Brain microvascular endothelial cell (primary cell): ENCODE data around the gene NOX5.

Source experiments
- DNase-seq: peaks from one replicate; pipeline ENCODE4 v3.0.0-alpha.2; 2020
- H3K27ac ChIP-seq: fragments of 250-450 bp; sonication (Bioruptor Pico); 2 replicates; pipeline ENCODE4 v1.5.1; 2020; ENCODE audit warnings: mild to moderate bottlenecking, moderate library complexity
- H3K27me3 ChIP-seq: fragments of 250-450 bp; sonication (Bioruptor Pico); replicated peaks from 2 replicates; pipeline ENCODE4 v1.5.1; 2020; ENCODE audit warnings: mild to moderate bottlenecking
- H3K36me3 ChIP-seq: fragments of 250-450 bp; sonication (Bioruptor Pico); replicated peaks from 2 replicates; pipeline ENCODE4 v1.5.1; 2020; ENCODE audit warnings: mild to moderate bottlenecking
- H3K4me3 ChIP-seq: 2 replicates; pipeline ENCODE4 v1.5.1; 2011; ENCODE audit warnings: low read depth, mild to moderate bottlenecking, control low read depth, low read length, moderate library complexity
- in situ Hi-C: cut with HindIII; loops from 2 replicates; pipeline ENCODE4 v1.10.0; 2017; ENCODE audit warnings: low sequenced_read_pairs, low pct_ligation_motif_present
- TF ChIP-seq, protein P1 (sequence below): IDR thresholded peaks from 2 replicates; pipeline ENCODE4 v1.5.1; 2011; ENCODE audit warnings: low read depth, mild to moderate bottlenecking, moderate library complexity, low read length, control low read depth, inconsistent platforms; ENCODE audit errors: missing control alignments

NOX5 gene

DNA sequence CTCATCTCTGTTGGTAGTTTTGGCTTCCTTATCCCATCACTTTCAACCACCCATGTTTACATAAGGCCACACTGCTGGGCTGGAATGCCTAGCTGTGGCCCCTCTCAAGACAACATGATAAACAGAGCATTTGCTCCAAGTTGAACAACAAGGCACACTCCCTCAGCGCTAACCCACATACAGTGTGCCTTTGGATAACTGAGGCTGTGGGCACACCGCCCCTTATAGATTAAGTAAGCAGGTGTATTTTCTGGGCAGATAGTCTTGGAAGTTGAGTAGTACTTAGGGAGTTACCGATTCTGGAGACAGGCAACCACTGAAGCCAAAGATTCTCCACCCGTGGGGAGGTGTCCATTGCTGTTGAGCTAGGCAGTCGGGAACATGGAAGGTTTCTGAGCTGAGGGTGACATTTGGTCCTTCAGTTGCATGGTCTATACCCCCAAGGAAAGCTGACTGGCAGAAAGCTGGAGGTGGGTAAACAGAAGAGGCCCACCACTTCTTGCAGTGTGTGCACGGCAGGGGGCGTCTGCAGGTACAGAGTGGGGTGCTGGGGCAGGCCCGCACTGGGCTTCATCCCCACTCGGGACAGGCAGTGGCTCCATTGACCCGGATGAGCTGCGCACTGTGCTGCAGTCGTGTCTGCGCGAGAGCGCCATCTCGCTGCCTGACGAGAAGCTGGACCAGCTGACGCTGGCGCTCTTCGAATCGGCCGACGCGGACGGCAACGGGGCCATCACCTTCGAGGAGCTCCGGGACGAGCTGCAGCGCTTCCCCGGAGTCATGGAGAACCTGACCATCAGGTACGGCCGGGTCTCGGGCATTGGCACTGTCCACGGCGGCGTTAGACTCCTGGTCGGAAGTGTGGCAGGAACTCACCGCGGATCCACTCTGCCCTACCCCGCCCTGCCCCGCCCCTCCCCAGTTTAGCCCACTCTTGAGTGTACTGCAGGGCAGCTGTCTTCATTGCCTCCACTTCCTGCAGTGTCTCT, 16.8 kb downstream of the NOX5 start:
- in situ Hi-C loops = no loop called here
- TF ChIP-seq, protein P1, sequence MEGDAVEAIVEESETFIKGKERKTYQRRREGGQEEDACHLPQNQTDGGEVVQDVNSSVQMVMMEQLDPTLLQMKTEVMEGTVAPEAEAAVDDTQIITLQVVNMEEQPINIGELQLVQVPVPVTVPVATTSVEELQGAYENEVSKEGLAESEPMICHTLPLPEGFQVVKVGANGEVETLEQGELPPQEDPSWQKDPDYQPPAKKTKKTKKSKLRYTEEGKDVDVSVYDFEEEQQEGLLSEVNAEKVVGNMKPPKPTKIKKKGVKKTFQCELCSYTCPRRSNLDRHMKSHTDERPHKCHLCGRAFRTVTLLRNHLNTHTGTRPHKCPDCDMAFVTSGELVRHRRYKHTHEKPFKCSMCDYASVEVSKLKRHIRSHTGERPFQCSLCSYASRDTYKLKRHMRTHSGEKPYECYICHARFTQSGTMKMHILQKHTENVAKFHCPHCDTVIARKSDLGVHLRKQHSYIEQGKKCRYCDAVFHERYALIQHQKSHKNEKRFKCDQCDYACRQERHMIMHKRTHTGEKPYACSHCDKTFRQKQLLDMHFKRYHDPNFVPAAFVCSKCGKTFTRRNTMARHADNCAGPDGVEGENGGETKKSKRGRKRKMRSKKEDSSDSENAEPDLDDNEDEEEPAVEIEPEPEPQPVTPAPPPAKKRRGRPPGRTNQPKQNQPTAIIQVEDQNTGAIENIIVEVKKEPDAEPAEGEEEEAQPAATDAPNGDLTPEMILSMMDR = peak; percentile 78
- no peaks in the 10 kb centered on the region for H3K27me3 ChIP-seq
- H3K4me3 ChIP-seq = peak overlapping the region; percentile 50
- no peaks in the 10 kb centered on the region for H3K36me3 ChIP-seq
- H3K27ac ChIP-seq = no peak overlapping the region
- DNase-seq = peak; percentile 27

DNA sequence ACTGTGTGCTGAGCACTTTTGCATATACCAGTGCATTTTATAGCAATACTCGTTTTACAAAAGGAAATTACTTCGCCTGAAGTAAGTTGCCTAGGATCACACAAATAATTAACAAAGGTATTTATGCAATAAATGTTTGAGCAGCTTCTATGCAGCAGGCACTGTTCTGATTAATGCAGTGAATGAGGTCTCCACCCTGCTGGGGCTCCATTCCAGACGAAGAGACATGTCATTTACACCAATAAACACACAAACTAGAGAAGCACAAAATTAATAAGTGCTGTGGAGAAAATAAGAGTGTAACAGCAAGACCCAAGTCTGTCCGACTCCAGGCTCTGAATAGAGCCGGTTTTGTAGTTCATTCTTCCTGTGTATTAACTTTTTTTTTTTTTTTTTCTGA, 17.5 kb downstream of the NOX5 start:
- H3K4me3 ChIP-seq = peak overlapping the region; percentile 50
- no peak overlapping the region for H3K27ac ChIP-seq
- in situ Hi-C loops = no loop called here
- no peak for DNase-seq
- H3K36me3 ChIP-seq = no peaks in the 10 kb centered on the region
- TF ChIP-seq, protein P1 = no peak
- no peaks in the 10 kb centered on the region for H3K27me3 ChIP-seq

DNA sequence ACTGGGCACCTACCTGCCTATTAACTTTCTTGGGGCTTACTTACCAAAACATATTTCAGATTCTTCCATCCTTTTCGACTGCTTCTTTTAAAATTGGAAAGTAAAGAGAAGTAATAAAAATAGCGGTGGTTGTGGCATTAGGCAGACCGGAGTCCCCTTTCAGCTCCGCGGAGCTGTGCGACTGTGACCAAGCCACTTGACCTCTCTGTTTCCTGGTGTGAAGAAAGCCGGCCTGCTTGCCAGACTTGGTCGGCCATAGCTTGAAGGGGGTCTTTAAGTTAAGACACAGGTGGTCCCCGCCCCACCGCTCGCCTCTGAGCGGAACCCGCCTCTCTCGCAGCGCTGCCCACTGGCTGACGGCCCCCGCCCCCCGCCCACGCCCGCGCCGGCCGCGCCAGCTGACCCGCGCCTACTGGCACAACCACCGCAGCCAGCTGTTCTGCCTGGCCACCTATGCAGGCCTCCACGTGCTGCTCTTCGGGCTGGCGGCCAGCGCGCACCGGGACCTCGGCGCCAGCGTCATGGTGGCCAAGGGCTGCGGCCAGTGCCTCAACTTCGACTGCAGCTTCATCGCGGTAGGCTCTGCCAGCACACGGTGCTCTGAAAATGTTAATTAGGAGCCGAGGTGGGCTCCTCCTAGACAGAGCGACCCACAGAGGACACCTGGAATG, 18.3 kb downstream of the NOX5 start:
- no peak for DNase-seq
- Histone ChIP-seq H3K36me3 (no peaks in the 10 kb centered on the region), H3K27me3 (no peaks in the 10 kb centered on the region), H3K4me3 (no peak overlapping the region), H3K27ac (no peak overlapping the region)
- in situ Hi-C loops = no loop called here
- TF ChIP-seq, protein P1 = no peak

DNA sequence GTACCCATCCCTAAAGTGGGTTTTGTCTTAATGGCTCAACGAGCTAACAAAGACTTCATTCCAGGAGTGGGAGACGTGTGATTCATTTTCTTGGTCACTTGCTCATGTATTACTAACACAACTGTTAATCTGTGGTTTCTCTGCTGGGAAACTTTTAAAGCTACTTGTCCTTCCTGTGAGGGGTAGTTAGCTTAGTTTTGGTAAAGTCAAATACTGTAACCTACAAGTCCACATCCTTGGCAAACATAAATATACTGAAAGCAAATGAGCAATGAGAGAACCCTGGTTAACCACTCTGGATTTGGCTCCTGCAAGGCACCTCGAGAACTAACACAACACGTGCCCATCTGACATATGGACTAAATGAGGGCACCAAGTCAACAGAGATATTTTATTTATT, 19.9 kb downstream of the NOX5 start:
- H3K36me3 ChIP-seq = no peaks in the 10 kb centered on the region
- H3K27me3 ChIP-seq = no peaks in the 10 kb centered on the region
- in situ Hi-C loops = no loop called here
- no peak overlapping the region for H3K4me3 ChIP-seq
- TF ChIP-seq, protein P1 = no peak
- peak; percentile 62 for DNase-seq
- no peak overlapping the region for H3K27ac ChIP-seq

DNA sequence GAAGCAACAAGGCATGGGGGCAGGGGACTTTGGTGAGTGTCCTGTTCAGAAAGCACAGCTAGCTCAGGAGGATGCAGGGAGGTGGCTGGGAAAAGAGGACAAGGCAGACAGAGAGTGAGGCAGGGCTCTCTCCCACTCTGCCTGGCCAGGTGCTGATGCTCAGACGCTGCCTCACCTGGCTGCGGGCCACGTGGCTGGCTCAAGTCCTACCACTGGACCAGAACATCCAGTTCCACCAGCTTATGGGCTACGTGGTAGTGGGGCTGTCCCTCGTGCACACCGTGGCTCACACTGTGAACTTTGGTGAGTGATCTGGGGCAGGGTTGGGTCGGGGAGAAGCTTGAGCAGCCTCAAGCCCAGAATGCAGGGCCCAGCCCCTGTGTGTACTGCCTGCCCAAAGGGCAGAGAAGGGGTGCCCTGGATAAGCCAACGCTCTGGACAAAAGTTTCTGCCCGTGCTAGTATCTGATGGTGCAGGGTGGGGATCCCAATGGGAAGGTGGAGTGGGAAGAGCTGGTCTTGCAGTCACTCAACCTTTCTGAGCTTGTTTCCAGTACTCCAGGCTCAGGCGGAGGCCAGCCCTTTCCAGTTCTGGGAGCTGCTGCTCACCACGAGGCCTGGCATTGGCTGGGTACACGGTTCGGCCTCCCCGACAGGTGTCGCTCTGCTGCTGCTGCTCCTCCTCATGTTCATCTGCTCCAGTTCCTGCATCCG, 20.9 kb downstream of the NOX5 start:
- TF ChIP-seq, protein P1 = peak; percentile 50
- H3K27ac ChIP-seq = no peak overlapping the region
- no peaks in the 10 kb centered on the region for H3K36me3 ChIP-seq
- in situ Hi-C loops = no loop called here
- H3K4me3 ChIP-seq = no peak overlapping the region
- no peak for DNase-seq
- H3K27me3 ChIP-seq = no peaks in the 10 kb centered on the region
